PC-9 (cell line): ENCODE data around the gene ELOA.

Source experiments
- EZH2 ChIP-seq: fragments of 200-600 bp; sonication (generic); IDR thresholded peaks from 2 replicates; pipeline ENCODE4 v1.8.0; 2017; ENCODE audit warnings: antibody characterized with exemption, low read depth
- TF ChIP-seq, protein P1 (sequence below): fragments of 200-600 bp; sonication (generic); conservative IDR thresholded peaks from 2 replicates; pipeline ENCODE4 v1.6.1; 2017; ENCODE audit warnings: mixed run types, antibody characterized with exemption, mild to moderate bottlenecking, moderate library complexity

DNA sequence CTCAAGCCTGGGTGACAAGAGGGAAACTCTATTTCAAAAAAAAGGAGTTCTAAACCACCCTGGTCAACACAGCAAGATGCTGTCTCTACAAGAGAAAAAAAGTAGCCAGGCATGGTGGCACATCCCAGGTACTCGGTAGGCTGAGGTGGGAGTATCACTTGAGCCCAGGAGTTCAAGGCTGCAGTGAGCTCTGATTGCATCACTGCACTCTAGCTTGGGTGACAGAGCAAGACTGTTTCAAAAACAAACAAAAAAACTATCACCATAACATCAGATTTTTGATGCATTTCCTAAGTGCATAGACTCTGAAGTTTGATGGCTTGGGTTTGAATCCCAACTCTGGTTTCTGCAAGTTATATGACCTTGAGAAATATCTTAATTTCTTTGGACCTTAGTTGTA, 9.6 kb downstream of the ELOA start:
- TF ChIP-seq, protein P1, sequence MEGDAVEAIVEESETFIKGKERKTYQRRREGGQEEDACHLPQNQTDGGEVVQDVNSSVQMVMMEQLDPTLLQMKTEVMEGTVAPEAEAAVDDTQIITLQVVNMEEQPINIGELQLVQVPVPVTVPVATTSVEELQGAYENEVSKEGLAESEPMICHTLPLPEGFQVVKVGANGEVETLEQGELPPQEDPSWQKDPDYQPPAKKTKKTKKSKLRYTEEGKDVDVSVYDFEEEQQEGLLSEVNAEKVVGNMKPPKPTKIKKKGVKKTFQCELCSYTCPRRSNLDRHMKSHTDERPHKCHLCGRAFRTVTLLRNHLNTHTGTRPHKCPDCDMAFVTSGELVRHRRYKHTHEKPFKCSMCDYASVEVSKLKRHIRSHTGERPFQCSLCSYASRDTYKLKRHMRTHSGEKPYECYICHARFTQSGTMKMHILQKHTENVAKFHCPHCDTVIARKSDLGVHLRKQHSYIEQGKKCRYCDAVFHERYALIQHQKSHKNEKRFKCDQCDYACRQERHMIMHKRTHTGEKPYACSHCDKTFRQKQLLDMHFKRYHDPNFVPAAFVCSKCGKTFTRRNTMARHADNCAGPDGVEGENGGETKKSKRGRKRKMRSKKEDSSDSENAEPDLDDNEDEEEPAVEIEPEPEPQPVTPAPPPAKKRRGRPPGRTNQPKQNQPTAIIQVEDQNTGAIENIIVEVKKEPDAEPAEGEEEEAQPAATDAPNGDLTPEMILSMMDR, result no peak
- TF ChIP-seq EZH2, result no peak
